AG04450 (cell line): ENCODE data around the gene DPYD. TPM values are rescaled to one million over a fixed set of nuclear protein-coding genes. Genes with fewer than 3 reads are reported as not detected.

ENCODE experiments used
- CTCF ChIA-PET: fragments of 300-600, 350-600 bp; formaldehyde crosslinking; extraction: SDS; loops from one replicate; lab custom pipeline; 2022; ENCODE audit warnings: antibody characterized with exemption, inconsistent platforms; lab: Charles Lee
- POLR2A ChIA-PET: fragments of 350-600 bp; formaldehyde crosslinking; extraction: SDS; loops from one replicate; lab custom pipeline; 2021; ENCODE audit warnings: antibody characterized with exemption, inconsistent platforms; lab: Yijun Ruan, JAX
- DNase-seq: peaks from one replicate; pipeline ENCODE4 v3.0.0-alpha.2; 2011; ENCODE audit warnings: low read depth, low spot score
- H3K27ac ChIP-seq: one replicate; pipeline ENCODE4 v1.5.1; 2012; ENCODE audit warnings: low read depth, low read length, control low read depth
- H3K27me3 ChIP-seq: one replicate; pipeline ENCODE4 v1.6.0; 2012; ENCODE audit warnings: low read length; ENCODE audit not compliant: control insufficient read depth, insufficient read depth
- H3K4me3 ChIP-seq: 2 replicates; pipeline ENCODE4 v1.5.1; 2011; ENCODE audit warnings: mild to moderate bottlenecking, low read depth, low read length, control low read depth
- H3K9me3 ChIP-seq: 2 replicates; pipeline ENCODE4 v1.5.1; 2012; ENCODE audit warnings: low read length; ENCODE audit not compliant: control insufficient read depth, insufficient read depth
- CTCF ChIP-seq: IDR thresholded peaks from 2 replicates; pipeline ENCODE4 v1.5.1; 2011; ENCODE audit warnings: low read depth, low read length, control low read depth, inconsistent platforms
- polyA plus RNA-seq: library from polyadenylated mRNA; depleted of rRNA; stranded (reverse); fragments of >200 nt; gene quantifications from 2 replicates; pipeline ENCODE4 v1.2.3, GENCODE V29; 2011

DPYD gene
- polyA plus RNA-seq, 1 experiment = 21.4 TPM

DNA sequence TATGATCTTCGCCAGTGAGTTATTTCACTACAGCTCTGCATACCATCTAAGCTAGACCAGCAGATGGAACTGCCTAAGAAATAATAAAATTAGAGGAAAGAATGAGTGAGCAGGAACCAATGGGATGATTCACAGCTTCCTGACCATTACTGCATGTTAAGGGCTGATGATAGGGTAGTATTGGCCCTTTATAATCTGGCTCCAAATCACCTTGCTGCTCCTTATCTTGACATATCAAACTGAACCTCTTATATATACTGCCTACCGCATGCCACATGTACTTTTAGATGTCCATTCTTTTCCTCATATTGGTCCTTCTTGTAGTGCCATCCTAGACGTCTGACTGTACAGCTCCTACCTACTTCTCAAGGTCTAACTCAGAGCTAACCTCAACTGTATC is 524.4 kb downstream of the DPYD start:
- Histone ChIP-seq H3K4me3 (no peak overlapping the region), H3K27ac (no peak overlapping the region), H3K9me3 (no peaks in the 10 kb centered on the region), H3K27me3 (no peaks in the 10 kb centered on the region)
- DNase-seq = no peak
- POLR2A ChIA-PET = no interaction called here
- CTCF ChIA-PET = no interaction called here
- no peak for TF ChIP-seq CTCF

GRCh38 chr1:97392701-97393100 is 528.1 kb downstream of the DPYD start:
- ChIA-PET POLR2A (no interaction called here), CTCF (no interaction called here)
- no peaks in the 10 kb centered on the region for H3K27me3 ChIP-seq
- no peak for DNase-seq
- H3K4me3 ChIP-seq = no peak overlapping the region
- no peak for TF ChIP-seq CTCF
- no peak overlapping the region for H3K27ac ChIP-seq
- H3K9me3 ChIP-seq = no peaks in the 10 kb centered on the region

DNA sequence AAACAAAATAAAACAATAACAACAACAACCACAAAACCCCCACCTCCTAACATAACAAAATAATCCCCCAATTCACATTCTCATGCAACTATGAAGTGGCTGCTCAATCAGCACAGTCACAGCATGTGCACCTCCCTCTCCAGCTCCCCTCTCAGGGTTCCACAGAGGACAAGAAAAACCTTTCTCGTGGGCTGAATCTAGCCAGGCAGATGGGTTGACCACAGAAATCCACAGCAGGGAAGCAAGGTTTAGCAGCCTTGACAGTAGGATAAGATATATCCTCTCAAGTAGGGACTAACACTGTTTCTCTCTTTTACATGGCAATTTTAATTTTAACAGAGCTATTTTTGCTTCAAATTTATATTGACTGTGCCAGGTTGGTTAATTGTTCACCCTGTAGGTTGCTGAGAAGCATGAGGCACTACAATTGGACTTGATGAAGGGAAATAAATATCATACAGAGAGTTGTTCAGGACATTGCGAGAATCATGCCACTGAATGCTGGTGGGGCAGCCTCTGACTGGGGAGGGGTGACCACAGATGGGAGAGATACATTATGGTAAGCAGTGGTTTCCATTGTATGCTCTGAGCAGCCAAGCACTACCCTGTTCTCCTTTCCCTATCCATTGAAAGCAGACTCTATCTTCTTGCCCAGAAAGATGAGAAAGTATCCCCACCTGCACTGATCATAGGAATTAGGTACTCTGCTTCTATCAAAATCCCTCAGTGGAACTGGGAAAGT is 535.1 kb downstream of the DPYD start:
- ChIA-PET POLR2A (no interaction called here), CTCF (interaction anchor here (0.7 kb wide), 1 partner anchor 195 kb away, joined by 3 read pairs; no protein-coding TSS in a partner anchor)
- H3K9me3 ChIP-seq = no peaks in the 10 kb centered on the region
- no peaks in the 10 kb centered on the region for H3K27me3 ChIP-seq
- no peak for DNase-seq
- H3K4me3 ChIP-seq = no peak overlapping the region
- H3K27ac ChIP-seq = no peak overlapping the region
- no peak for TF ChIP-seq CTCF

DNA sequence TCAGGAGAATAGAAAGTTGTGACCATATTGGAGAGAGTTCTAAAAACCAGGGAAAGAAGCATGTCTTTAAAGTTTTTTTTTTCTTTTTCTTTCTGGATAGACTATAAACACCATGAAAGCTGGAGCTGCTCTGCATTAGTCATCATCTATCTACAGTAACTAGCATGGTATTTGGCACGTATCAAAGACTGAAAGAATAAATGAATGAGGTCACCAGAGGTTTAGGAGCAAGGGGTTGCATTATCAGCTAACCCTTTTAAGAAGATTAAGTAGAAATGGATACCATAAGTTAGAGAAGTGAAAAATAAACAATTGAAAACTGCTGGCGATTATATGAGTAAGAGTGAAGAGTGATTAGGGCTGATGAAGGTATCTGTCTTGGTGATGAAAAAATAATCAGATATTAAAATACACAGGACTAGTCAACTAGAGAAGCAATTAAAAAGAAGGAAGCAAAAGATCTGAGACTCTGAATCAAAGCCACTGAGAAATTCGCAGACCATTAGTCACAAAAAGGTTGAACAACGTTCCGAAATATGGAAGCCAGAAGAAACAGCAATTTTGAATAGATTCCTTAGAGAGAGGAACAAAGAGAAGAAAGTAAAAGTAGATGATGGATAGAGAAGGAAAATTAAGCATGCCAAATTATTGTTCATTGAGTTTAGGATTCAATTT is 536.4 kb downstream of the DPYD start:
- Histone ChIP-seq H3K27me3 (no peaks in the 10 kb centered on the region), H3K9me3 (no peaks in the 10 kb centered on the region), H3K27ac (no peak overlapping the region), H3K4me3 (no peak overlapping the region)
- no peak for TF ChIP-seq CTCF
- ChIA-PET CTCF (interaction anchor here (1.1 kb wide), 1 partner anchor 666 kb away, joined by 3 read pairs; no protein-coding TSS in a partner anchor), POLR2A (no interaction called here)
- DNase-seq = peak; percentile 49

DNA sequence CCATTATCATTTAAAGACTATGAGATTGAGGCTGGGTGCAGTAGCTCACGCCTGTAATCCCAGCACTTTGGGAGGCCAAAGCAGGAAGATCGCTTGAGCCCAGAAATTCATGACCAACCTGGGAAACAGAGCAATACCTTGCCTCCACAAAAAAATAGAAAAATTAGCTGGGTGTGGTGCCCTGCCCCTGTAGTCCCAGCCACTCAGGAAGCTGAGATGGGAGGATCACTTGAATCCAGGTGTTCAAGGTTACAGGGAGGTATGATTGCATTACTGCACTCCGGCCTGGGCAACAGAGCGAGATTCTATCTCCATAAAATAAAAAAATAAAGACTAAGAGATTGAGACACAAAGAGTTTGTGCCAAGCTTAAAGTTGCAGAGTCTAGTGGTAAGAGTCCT is 537.0 kb downstream of the DPYD start:
- TF ChIP-seq CTCF = no peak
- DNase-seq = no peak
- Histone ChIP-seq H3K27ac (peak overlapping the region; percentile 25), H3K9me3 (no peaks in the 10 kb centered on the region), H3K27me3 (no peaks in the 10 kb centered on the region), H3K4me3 (no peak overlapping the region)
- POLR2A ChIA-PET = no interaction called here
- CTCF ChIA-PET = interaction anchor here (1.1 kb wide), 1 partner anchor 667 kb away, joined by 3 read pairs; no protein-coding TSS in a partner anchor
